ENCODE measurements around the gene NPAS3.

DNA sequence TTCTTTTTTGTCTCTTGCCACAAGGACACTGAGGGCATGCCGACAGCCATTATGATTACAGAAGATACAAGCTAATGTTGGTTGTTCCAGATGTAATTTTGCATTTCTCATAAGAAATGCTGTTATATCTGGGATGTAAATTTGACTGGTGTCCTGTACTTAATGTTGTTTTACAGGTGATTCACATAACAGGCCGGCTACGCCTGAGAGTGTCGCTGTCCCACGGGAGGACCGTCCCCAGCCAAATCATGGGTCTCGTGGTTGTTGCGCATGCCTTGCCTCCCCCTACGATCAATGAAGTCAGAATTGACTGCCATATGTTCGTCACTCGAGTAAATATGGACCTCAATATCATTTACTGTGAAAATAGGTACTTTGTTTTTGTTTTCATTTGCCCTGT lies 835.5 kb downstream of the NPAS3 start:
- TF ChIP-seq, protein P1, sequence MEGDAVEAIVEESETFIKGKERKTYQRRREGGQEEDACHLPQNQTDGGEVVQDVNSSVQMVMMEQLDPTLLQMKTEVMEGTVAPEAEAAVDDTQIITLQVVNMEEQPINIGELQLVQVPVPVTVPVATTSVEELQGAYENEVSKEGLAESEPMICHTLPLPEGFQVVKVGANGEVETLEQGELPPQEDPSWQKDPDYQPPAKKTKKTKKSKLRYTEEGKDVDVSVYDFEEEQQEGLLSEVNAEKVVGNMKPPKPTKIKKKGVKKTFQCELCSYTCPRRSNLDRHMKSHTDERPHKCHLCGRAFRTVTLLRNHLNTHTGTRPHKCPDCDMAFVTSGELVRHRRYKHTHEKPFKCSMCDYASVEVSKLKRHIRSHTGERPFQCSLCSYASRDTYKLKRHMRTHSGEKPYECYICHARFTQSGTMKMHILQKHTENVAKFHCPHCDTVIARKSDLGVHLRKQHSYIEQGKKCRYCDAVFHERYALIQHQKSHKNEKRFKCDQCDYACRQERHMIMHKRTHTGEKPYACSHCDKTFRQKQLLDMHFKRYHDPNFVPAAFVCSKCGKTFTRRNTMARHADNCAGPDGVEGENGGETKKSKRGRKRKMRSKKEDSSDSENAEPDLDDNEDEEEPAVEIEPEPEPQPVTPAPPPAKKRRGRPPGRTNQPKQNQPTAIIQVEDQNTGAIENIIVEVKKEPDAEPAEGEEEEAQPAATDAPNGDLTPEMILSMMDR (IDR thresholded peaks at IDR 0.05; ENCODE audit: low read depth, low read length): no peak
- no peak for TF ChIP-seq EZH2phosphoT487 (IDR thresholded peaks at IDR 0.05; ENCODE audit: low read depth)

All from OCI-LY3 (cell line).